H9 (cell line): ENCODE measurements around the gene DCDC2C. TPM values are rescaled to one million over a fixed set of nuclear protein-coding genes. Genes with fewer than 3 reads are reported as not detected.

Source experiments
- DNase-seq: peaks from one replicate; pipeline ENCODE4 v3.0.0-alpha.2; 2017
- H2AFZ ChIP-seq: one replicate; pipeline ENCODE4 v1.6.1; 2013; ENCODE audit warnings: mild to moderate bottlenecking, low read length, control low read depth, moderate library complexity
- H2AK5ac ChIP-seq: 2 replicates; pipeline ENCODE4 v1.6.1; 2013; ENCODE audit warnings: low read length, control low read depth, mixed read lengths; ENCODE audit not compliant: insufficient read length
- H2BK120ac ChIP-seq: one replicate; pipeline ENCODE4 v1.6.1; 2013; ENCODE audit warnings: low read depth, mild to moderate bottlenecking, low read length, control low read depth, inconsistent platforms; ENCODE audit not compliant: poor library complexity, severe bottlenecking
- H2BK12ac ChIP-seq: 2 replicates; pipeline ENCODE4 v1.6.1; 2013; ENCODE audit warnings: low read length, control low read depth, mixed read lengths, low read depth; ENCODE audit not compliant: insufficient read length
- H2BK15ac ChIP-seq: 2 replicates; pipeline ENCODE4 v1.6.1; 2013; ENCODE audit warnings: low read depth, low read length, control low read depth
- H2BK20ac ChIP-seq: one replicate; pipeline ENCODE4 v1.6.1; 2013; ENCODE audit warnings: low read depth, mild to moderate bottlenecking, low read length, control low read depth, inconsistent platforms; ENCODE audit not compliant: poor library complexity, severe bottlenecking
- H2BK5ac ChIP-seq: 2 replicates; pipeline ENCODE4 v1.6.1; 2013; ENCODE audit warnings: low read length, control low read depth, mixed read lengths; ENCODE audit not compliant: insufficient read length
- H3K14ac ChIP-seq: 2 replicates; pipeline ENCODE4 v1.6.1; 2013; ENCODE audit warnings: low read length, control low read depth; ENCODE audit not compliant: insufficient read depth
- H3K18ac ChIP-seq: 2 replicates; pipeline ENCODE4 v1.6.1; 2013; ENCODE audit warnings: low read depth, mild to moderate bottlenecking, mixed read lengths, low read length, control low read depth; ENCODE audit not compliant: insufficient read length
- H3K23ac ChIP-seq: 2 replicates; pipeline ENCODE4 v1.6.1; 2013; ENCODE audit warnings: low read length, control low read depth, mixed read lengths, low read depth; ENCODE audit not compliant: insufficient read length
- H3K23me2 ChIP-seq: 2 replicates; pipeline ENCODE4 v1.6.1; 2013; ENCODE audit warnings: low read depth, mild to moderate bottlenecking, mixed read lengths, low read length, control low read depth; ENCODE audit not compliant: insufficient read length, poor library complexity, severe bottlenecking
- H3K27ac ChIP-seq: 2 replicates; pipeline ENCODE4 v1.5.1; 2013; ENCODE audit warnings: low read length, control low read depth, mixed read lengths, low read depth; ENCODE audit not compliant: insufficient read length
- H3K27me3 ChIP-seq: 2 replicates; pipeline ENCODE4 v1.6.1; 2013; ENCODE audit warnings: low read length, control low read depth, inconsistent platforms; ENCODE audit not compliant: insufficient read depth
- H3K4ac ChIP-seq: 2 replicates; pipeline ENCODE4 v1.6.1; 2013; ENCODE audit warnings: low read depth, mild to moderate bottlenecking, control low read depth, inconsistent platforms, low read length, moderate library complexity
- H3K4me1 ChIP-seq: 2 replicates; pipeline ENCODE4 v1.6.1; 2013; ENCODE audit warnings: low read length, control low read depth, inconsistent platforms; ENCODE audit not compliant: insufficient read depth
- H3K4me2 ChIP-seq: 2 replicates; pipeline ENCODE4 v1.6.1; 2013; ENCODE audit warnings: low read length, control low read depth, mixed read lengths; ENCODE audit not compliant: insufficient read length, insufficient read depth
- H3K56ac ChIP-seq: 2 replicates; pipeline ENCODE4 v1.6.1; 2013; ENCODE audit warnings: low read depth, mild to moderate bottlenecking, mixed read lengths, low read length, control low read depth; ENCODE audit not compliant: insufficient read length
- H3K79me1 ChIP-seq: 2 replicates; pipeline ENCODE4 v1.6.1; 2013; ENCODE audit warnings: low read depth, mild to moderate bottlenecking, moderate library complexity, low read length, control low read depth, inconsistent platforms; ENCODE audit not compliant: insufficient read depth, poor library complexity, severe bottlenecking
- H3K79me2 ChIP-seq: 2 replicates; pipeline ENCODE4 v1.6.1; 2013; ENCODE audit warnings: low read length, control low read depth, inconsistent platforms; ENCODE audit not compliant: insufficient read depth
- H3K9ac ChIP-seq: 2 replicates; pipeline ENCODE4 v1.6.1; 2013; ENCODE audit warnings: low read length, control low read depth, mixed read lengths; ENCODE audit not compliant: insufficient read length; ENCODE audit errors: extremely low read depth
- H3K9me3 ChIP-seq: one replicate; pipeline ENCODE4 v1.6.1; 2013; ENCODE audit warnings: low read depth, low read length, inconsistent platforms; ENCODE audit not compliant: control insufficient read depth
- H3T11ph ChIP-seq: one replicate; pipeline ENCODE4 v1.6.1; 2013; ENCODE audit warnings: mild to moderate bottlenecking, low read length, control low read depth, inconsistent platforms
- H4K20me1 ChIP-seq: one replicate; pipeline ENCODE4 v1.6.1; 2013; ENCODE audit not compliant: control insufficient read depth, insufficient read length, insufficient read depth
- H4K5ac ChIP-seq: 2 replicates; pipeline ENCODE4 v1.6.1; 2013; ENCODE audit warnings: low read depth, mild to moderate bottlenecking, mixed read lengths, low read length, control low read depth; ENCODE audit not compliant: insufficient read length
- H4K8ac ChIP-seq: replicated peaks from 2 replicates; pipeline ENCODE4 v1.6.1; 2013; ENCODE audit warnings: low read length, control low read depth, mixed read lengths, low read depth; ENCODE audit not compliant: insufficient read length
- H4K91ac ChIP-seq: 2 replicates; pipeline ENCODE4 v1.6.1; 2013; ENCODE audit warnings: low read depth, mild to moderate bottlenecking, moderate library complexity, mixed read lengths, low read length, control low read depth; ENCODE audit not compliant: insufficient read length
- H3K27ac Mint-ChIP-seq, 3 experiments: 2 replicates in 2 of 3; 3 replicates in 1 of 3; pipeline ENCODE4 v1.8.0; 2020 to 2021; ENCODE audit warnings: mixed read lengths in 3 of 3, mild to moderate bottlenecking in 1 of 3, moderate library complexity in 1 of 3
- H3K27me3 Mint-ChIP-seq: 2 replicates; pipeline ENCODE4 v1.8.0; 2021; ENCODE audit warnings: low read depth, mild to moderate bottlenecking, moderate library complexity, mixed read lengths
- H3K36me3 Mint-ChIP-seq, 3 experiments: 2 replicates in 2 of 3; 3 replicates in 1 of 3; pipeline ENCODE4 v1.8.0; 2020 to 2021; ENCODE audit warnings: low read depth in 3 of 3, mixed read lengths in 3 of 3; ENCODE audit not compliant: insufficient read depth in 1 of 3
- H3K4me1 Mint-ChIP-seq, 2 experiments: 2 replicates each; pipeline ENCODE4 v1.8.0; 2020; ENCODE audit warnings: mixed read lengths in 2 of 2
- H3K4me3 Mint-ChIP-seq, 2 experiments: 2 replicates in 1 of 2; 3 replicates in 1 of 2; pipeline ENCODE4 v1.8.0; 2020 to 2021; ENCODE audit warnings: mild to moderate bottlenecking in 2 of 2, mixed read lengths in 2 of 2, moderate library complexity in 1 of 2
- H3K9me3 Mint-ChIP-seq, 2 experiments: 2 replicates in 1 of 2; 3 replicates in 1 of 2; pipeline ENCODE4 v1.8.0; 2020; ENCODE audit warnings: mild to moderate bottlenecking in 2 of 2, mixed read lengths in 2 of 2, moderate library complexity in 1 of 2
- CTCF ChIP-seq: fragments of 200-600 bp; sonication (generic); conservative IDR thresholded peaks from 3 replicates; pipeline ENCODE4 v1.8.0; 2021; ENCODE audit warnings: antibody characterized with exemption, mild to moderate bottlenecking
- WGBS: extraction: QIAGEN DNeasy Blood & Tissue Kit; methylation state at CpG from one replicate; pipeline ENCODE4 v1.1.7; 2013; ENCODE audit warnings: missing lambda C conversion rate, low lambda C conversion rate, mixed read lengths; ENCODE audit not compliant: insufficient read length; ENCODE audit errors: extremely low coverage; 5-methylcytosine and 5-hydroxymethylcytosine counted together
- total RNA-seq: library from RNA; stranded (reverse); gene quantifications from 2 replicates; pipeline ENCODE4 v1.2.1, GENCODE V29; 2021

Gene DCDC2C
- total RNA-seq, 1 experiment from 2014 or later, result not detected

GRCh38 chr2:3839476-3839875 is 136.1 kb downstream of the DCDC2C start:
- Mint-ChIP-seq H3K36me3 (peaks cover 0 to 3% (median 0%) of the 10 kb centered on the region in 3 experiments; a peak in 3 of 7 replicates), H3K4me1 (peaks cover 10 to 13% of the 10 kb centered on the region in 2 experiments), H3K27me3 (no peaks in the 10 kb centered on the region), H3K9me3 (peaks cover 0 to 7% of the 10 kb centered on the region in 2 experiments; a peak in 4 of 5 replicates), H3K4me3 (no peak overlapping the region), H3K27ac (peak overlapping the region in 1 of 3 experiments; percentile 16; a peak in 1 of 7 replicates)
- Histone ChIP-seq H3K9ac (no peak overlapping the region), H4K91ac (no peak overlapping the region), H3K27me3 (no peaks in the 10 kb centered on the region; the same call in 1 of the 2 replicates), H2AK5ac (no peak overlapping the region), H3K79me1 (no peaks in the 10 kb centered on the region), H3T11ph (no peak overlapping the region), H3K56ac (no peak overlapping the region), H2BK20ac (peak overlapping the region; percentile 6), H4K8ac (no peak overlapping the region), H2AFZ (no peak overlapping the region), H3K9me3 (no peaks in the 10 kb centered on the region), H3K4me1 (no peaks in the 10 kb centered on the region), H3K23me2 (no peaks in the 10 kb centered on the region), H3K14ac (no peak overlapping the region), H3K79me2 (no peaks in the 10 kb centered on the region), H2BK120ac (no peak overlapping the region), H3K18ac (no peak overlapping the region), H4K20me1 (no peaks in the 10 kb centered on the region), H2BK15ac (no peak overlapping the region), H3K4ac (no peak overlapping the region), H3K23ac (no peak overlapping the region), H2BK12ac (no peak overlapping the region), H3K27ac (no peak overlapping the region), H3K4me2 (no peak overlapping the region), H2BK5ac (no peak overlapping the region), H4K5ac (no peak overlapping the region)
- TF ChIP-seq CTCF, result no peak
- no CpG with 5 or more reads among the region's 8 CpGs for WGBS
- no peak for DNase-seq
